Right lobe of liver (tissue), 6 donors: ENCODE measurements around the gene PML. TPM values are rescaled to one million over a fixed set of nuclear protein-coding genes. Genes with fewer than 3 reads are reported as not detected.

ENCODE experiments used
- ATAC-seq, 4 donors: fragments of 200-7000 bp; cut with Tn5 transposase; one replicate each; pipeline ENCODE4 v1.9.1; 2020; ENCODE audit warnings: mild to moderate bottlenecking in 4 of 4, moderate library complexity in 4 of 4
- DNase-seq, 3 donors: peaks; one replicate each; pipeline ENCODE4 v3.0.0-alpha.2; 2020
- H3K27ac ChIP-seq, 3 donors: fragments of 200-600 bp; one replicate each; pipeline ENCODE4 v1.8.0; 2022
- H3K27me3 ChIP-seq, 2 donors: fragments of 200-600 bp; one replicate each; pipeline ENCODE4 v1.8.0; 2022
- H3K36me3 ChIP-seq, 4 donors: fragments of 200-600 bp; sonication (generic) in 1 of 4; one replicate each; pipeline versions ENCODE4 v1.5.1 to v1.8.0; 2017 to 2022; ENCODE audit warnings: control low read depth in 1 of 4
- H3K4me1 ChIP-seq, 4 donors: fragments of 200-600 bp; sonication (generic) in 1 of 4; one replicate each; pipeline versions ENCODE4 v1.5.1 to v1.8.0; 2017 to 2022; ENCODE audit warnings: control low read depth in 1 of 4
- H3K4me3 ChIP-seq, 3 donors: fragments of 200-600 bp; one replicate each; pipeline ENCODE4 v1.8.0; 2022
- H3K9me3 ChIP-seq, 4 donors: fragments of 200-600 bp; sonication (generic) in 1 of 4; one replicate each; pipeline versions ENCODE4 v1.5.1 to v1.8.0; 2017 to 2022; ENCODE audit warnings: control low read depth in 1 of 4
- POLR2A ChIP-seq: fragments of 450-650 bp; IDR thresholded peaks from one replicate; pipeline ENCODE4 v1.6.1; 2017; ENCODE audit warnings: antibody characterized with exemption, mild to moderate bottlenecking
- WGBS: methylation state at CpG from one replicate; pipeline ENCODE4 v1.1.6; 2018; ENCODE audit warnings: low coverage, low lambda C conversion rate; ENCODE audit not compliant: insufficient coverage; ENCODE audit errors: missing lambda C conversion rate; 5-methylcytosine and 5-hydroxymethylcytosine counted together
- intact Hi-C, 2 donors: fragments of 100-400 bp; cut with DNase I; formaldehyde crosslinking; loops; one replicate each; pipeline versions ENCODE4 v1.11.2 to v1.14.1; 2022
- total RNA-seq, 6 experiments: library from RNA; depleted of rRNA in 2 of 6; stranded (reverse); fragments of >200 nt in 2 of 6; fragmentation: NEBNext Ultra II Directional in 3 of 6; extraction: Animal tissue kit (Norgen Biotek cat#: 25700) in 3 of 6; gene quantifications; one replicate each; pipeline versions ENCODE4 v1.1.0 to v1.2.4, GENCODE V29; 2016 to 2023
- TF ChIP-seq, protein P1 (sequence below), 4 donors: fragments of 200-600 bp in 3 of 4; fragments of 450-650 bp in 1 of 4; IDR thresholded peaks; one replicate each; pipeline versions ENCODE4 v1.5.1 to v1.8.0; 2016 to 2022; ENCODE audit warnings: antibody characterized with exemption in 4 of 4, mild to moderate bottlenecking in 2 of 4
- donor health status: DM: no; HTN: yes; CAD: no.
- donor health status: DM: no; HTN: no; CAD: no.
- donor health status: DM: no; HTN: no; CAD: no.
- donor health status: DM: no; HTN: yes; CAD: no.
- donor health status: DM: no; HTN: yes; CAD: no.

The PML gene
- total RNA-seq, 6 experiments from 2014 or later: 10.8 to 36.1 (median 16.7) TPM

DNA sequence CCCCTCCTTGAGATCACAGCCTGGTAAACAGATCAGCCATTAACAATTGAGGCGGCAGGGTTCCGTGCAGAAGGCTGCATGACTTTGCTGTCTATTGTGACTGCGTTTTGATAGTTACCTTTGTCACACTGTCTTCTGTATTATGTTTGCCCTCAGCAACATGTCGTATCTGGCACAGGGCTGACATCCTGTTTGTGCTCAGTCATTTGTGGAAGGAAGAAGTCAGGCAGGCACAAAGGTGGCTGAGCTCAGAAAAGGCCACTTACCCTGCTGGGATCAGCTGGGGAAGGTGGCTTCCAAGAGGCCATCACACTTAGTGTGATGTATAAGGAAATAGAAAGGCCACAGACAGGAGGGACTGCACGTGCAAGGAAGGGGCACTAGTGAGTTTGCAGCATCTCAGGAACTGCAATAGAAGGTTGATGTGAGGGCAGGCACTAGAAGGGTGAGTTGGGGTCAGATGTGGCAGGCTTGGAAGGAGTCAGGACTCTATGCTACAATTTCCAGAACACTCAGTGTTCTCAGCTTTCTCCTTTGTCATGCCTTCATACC, 13.4 kb downstream of the PML start:
- intact Hi-C loops: no loop called here
- DNase-seq: no peak
- H3K4me1 ChIP-seq: peaks cover 0 to 55% (median 28%) of the 10 kb centered on the region in 4 donors
- H3K36me3 ChIP-seq: peaks cover 0 to 2% (median 0%) of the 10 kb centered on the region in 4 donors
- H3K4me3 ChIP-seq: no peak overlapping the region
- 26% methylated on average over 4 of the region's 5 CpGs for WGBS
- H3K9me3 ChIP-seq: no peaks in the 10 kb centered on the region
- no peaks in the 10 kb centered on the region for H3K27me3 ChIP-seq
- no peak for TF ChIP-seq POLR2A
- TF ChIP-seq, protein P1, sequence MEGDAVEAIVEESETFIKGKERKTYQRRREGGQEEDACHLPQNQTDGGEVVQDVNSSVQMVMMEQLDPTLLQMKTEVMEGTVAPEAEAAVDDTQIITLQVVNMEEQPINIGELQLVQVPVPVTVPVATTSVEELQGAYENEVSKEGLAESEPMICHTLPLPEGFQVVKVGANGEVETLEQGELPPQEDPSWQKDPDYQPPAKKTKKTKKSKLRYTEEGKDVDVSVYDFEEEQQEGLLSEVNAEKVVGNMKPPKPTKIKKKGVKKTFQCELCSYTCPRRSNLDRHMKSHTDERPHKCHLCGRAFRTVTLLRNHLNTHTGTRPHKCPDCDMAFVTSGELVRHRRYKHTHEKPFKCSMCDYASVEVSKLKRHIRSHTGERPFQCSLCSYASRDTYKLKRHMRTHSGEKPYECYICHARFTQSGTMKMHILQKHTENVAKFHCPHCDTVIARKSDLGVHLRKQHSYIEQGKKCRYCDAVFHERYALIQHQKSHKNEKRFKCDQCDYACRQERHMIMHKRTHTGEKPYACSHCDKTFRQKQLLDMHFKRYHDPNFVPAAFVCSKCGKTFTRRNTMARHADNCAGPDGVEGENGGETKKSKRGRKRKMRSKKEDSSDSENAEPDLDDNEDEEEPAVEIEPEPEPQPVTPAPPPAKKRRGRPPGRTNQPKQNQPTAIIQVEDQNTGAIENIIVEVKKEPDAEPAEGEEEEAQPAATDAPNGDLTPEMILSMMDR (IDR thresholded peaks at IDR 0.05): no peak
- peak; percentile 12 to 43 (median 36) for ATAC-seq
- peak overlapping the region in 2 of 3 donors; percentile 30 to 31 for H3K27ac ChIP-seq

DNA sequence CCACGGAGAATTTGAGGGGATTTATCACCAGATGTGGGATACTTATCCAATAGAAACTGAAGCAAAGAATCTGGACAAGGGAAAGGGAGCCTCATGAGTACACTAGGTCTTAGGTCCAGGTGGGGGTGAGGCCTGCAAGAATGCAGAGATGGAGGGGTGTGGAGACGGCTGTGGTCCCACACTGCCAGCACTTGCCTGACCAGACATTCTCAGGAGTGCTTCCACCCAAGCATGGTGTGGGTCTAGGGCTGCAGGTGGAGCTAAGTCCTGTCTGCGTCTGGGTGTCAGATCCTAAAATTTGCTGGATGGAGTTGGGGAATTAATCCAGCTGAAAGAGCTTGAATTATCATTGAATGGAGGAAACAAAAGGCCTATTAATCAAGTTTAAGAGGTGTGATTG, 14.4 kb downstream of the PML start:
- Histone ChIP-seq H3K27me3 (no peaks in the 10 kb centered on the region), H3K36me3 (no peaks in the 10 kb centered on the region), H3K9me3 (no peaks in the 10 kb centered on the region), H3K27ac (no peak overlapping the region), H3K4me1 (peaks cover 2 to 65% (median 28%) of the 10 kb centered on the region in 4 donors), H3K4me3 (no peak overlapping the region)
- TF ChIP-seq POLR2A: no peak
- TF ChIP-seq, protein P1 (IDR thresholded peaks at IDR 0.05): no peak
- DNase-seq (no peak), ATAC-seq (no peak)
- 100% methylated on average over 2 of the region's 3 CpGs for WGBS
- intact Hi-C loops: no loop called here

DNA sequence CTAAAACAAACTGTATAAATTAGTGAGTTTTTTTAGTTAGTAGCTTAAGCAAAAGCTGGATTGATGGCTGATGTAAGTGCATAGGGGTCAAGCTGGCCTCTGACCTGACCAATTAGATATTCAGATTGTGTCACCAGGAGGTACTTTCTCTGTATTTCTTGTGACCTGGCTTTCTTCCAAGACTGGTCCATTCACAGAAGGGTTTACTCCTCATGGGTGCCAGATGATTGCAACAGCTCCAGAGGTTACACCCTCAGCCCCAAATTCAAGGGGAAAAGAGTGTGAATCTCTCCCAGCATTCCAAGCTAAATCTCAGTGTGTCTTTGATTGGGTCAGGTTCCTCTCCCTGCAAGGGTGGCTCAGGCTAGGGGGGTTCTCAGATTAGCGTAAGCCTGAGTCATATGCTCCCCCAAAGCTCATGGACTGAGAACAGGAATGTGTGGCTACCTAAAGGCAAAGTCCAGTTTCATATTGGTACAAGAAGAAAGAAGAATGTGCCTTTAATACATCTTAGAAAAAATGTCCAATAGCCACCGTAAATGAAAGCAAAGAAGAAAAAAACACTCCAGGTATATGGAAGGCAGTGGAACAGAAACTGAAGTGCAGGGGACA, 16.5 kb downstream of the PML start:
- 14% methylated on average over 2 of the region's 2 CpGs for WGBS
- peak overlapping the region in 1 of 3 donors; percentile 10 for H3K4me3 ChIP-seq
- peak in 1 of 3 donors; percentile 81 for DNase-seq
- intact Hi-C loops: no loop called here
- peak; percentile 74 to 83 (median 78) for ATAC-seq
- H3K27me3 ChIP-seq: no peaks in the 10 kb centered on the region
- H3K36me3 ChIP-seq: no peaks in the 10 kb centered on the region
- no peaks in the 10 kb centered on the region for H3K9me3 ChIP-seq
- H3K4me1 ChIP-seq: peaks cover 2 to 65% (median 28%) of the 10 kb centered on the region in 4 donors
- peak overlapping the region; percentile 53 to 69 (median 59) for H3K27ac ChIP-seq
- TF ChIP-seq, protein P1 (IDR thresholded peaks at IDR 0.05): no peak
- TF ChIP-seq POLR2A: no peak

DNA sequence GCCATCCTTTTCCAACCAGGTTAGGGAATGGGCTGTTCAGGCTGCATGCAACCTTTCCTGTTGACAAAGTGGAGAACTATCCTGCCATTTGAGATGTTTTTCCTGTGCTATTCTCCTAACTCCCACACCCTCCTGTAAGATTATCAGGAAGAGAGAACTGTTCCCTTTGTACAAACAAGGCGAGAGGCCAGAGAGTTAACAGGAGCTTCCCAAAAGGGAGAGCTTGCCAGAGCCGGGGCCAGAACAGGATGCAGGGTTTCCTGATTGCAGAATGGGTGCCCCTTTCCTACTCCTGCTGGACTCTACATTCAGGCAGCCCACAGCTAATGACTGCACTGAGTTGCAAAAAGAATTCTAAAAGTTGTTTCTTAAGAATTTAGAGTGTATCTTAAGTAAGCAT, 17.1 kb downstream of the PML start:
- H3K27ac ChIP-seq: peak overlapping the region; percentile 53 to 69 (median 59)
- no peaks in the 10 kb centered on the region for H3K27me3 ChIP-seq
- TF ChIP-seq POLR2A: peak; percentile 14
- TF ChIP-seq, protein P1 (IDR thresholded peaks at IDR 0.05): no peak
- intact Hi-C loops: no loop called here
- no peaks in the 10 kb centered on the region for H3K9me3 ChIP-seq
- DNase-seq (peak; percentile 75 to 88 (median 81)), ATAC-seq (peak; percentile 83 to 92 (median 86))
- WGBS: 0% methylated on average over 2 of the region's 2 CpGs
- H3K4me1 ChIP-seq: peaks cover 2 to 63% (median 28%) of the 10 kb centered on the region in 4 donors
- H3K36me3 ChIP-seq: no peaks in the 10 kb centered on the region
- peak overlapping the region in 1 of 3 donors; percentile 10 for H3K4me3 ChIP-seq
